H1 (cell line): ENCODE results near the gene NDUFAF8. TPM values are rescaled to one million over a fixed set of nuclear protein-coding genes. Genes with fewer than 3 reads are reported as not detected.

Experiments used
- CTCF ChIA-PET: fragments of 300-600 bp; sonication (Branson Sonifier 250); formaldehyde crosslinking; loops from one replicate; lab custom pipeline; 2021; ENCODE audit not compliant: partially characterized antibody; lab: Charles Lee
- POLR2A ChIA-PET: fragments of 300-600 bp; sonication (Branson Sonifier 250); formaldehyde crosslinking; loops from one replicate; lab custom pipeline; 2021; ENCODE audit warnings: inconsistent platforms; ENCODE audit not compliant: partially characterized antibody; lab: Charles Lee
- DNase-seq, 2 experiments: peaks; one replicate each; pipeline versions ENCODE4 v3.0.0 to v3.0.0-alpha.2; 2010 to 2022; ENCODE audit warnings: low spot score in 2 of 2, low read depth in 1 of 2, mixed read lengths in 1 of 2
- FAIRE-seq: peaks from 2 replicates; lab custom pipeline; 2011; peaks lifted over from hg19 to GRCh38; lab: Jason Lieb, UNC
- H2AFZ ChIP-seq: 2 replicates; pipeline ENCODE4 v1.8.1; 2012; ENCODE audit warnings: low read length, inconsistent platforms
- H2AK5ac ChIP-seq: 2 replicates; pipeline ENCODE4 v1.6.1; 2013; ENCODE audit warnings: low read depth, low read length
- H2BK120ac ChIP-seq: replicated peaks from 2 replicates; pipeline ENCODE3; 2013; ENCODE audit warnings: low read depth, low read length, inconsistent platforms
- H2BK12ac ChIP-seq: 2 replicates; pipeline ENCODE4 v1.6.1; 2013; ENCODE audit warnings: low read depth, low read length
- H2BK15ac ChIP-seq: 2 replicates; pipeline ENCODE4 v1.6.1; 2013; ENCODE audit warnings: low read length
- H2BK20ac ChIP-seq: 2 replicates; pipeline ENCODE4 v1.6.1; 2013; ENCODE audit warnings: low read length
- H2BK5ac ChIP-seq: 2 replicates; pipeline ENCODE4 v1.6.1; 2013; ENCODE audit warnings: low read depth, low read length
- H3K14ac ChIP-seq: 2 replicates; pipeline ENCODE4 v1.6.1; 2013; ENCODE audit warnings: inconsistent platforms; ENCODE audit not compliant: insufficient read length
- H3K18ac ChIP-seq: 2 replicates; pipeline ENCODE4 v1.6.1; 2013; ENCODE audit warnings: low read length; ENCODE audit errors: extremely low read depth
- H3K23ac ChIP-seq: 2 replicates; pipeline ENCODE4 v1.6.1; 2013; ENCODE audit warnings: inconsistent platforms; ENCODE audit not compliant: insufficient read length
- H3K23me2 ChIP-seq: 2 replicates; pipeline ENCODE4 v1.6.1; 2013; ENCODE audit warnings: low read depth, low read length
- H3K27ac ChIP-seq: 2 replicates; pipeline ENCODE4 v1.6.1; 2011; ENCODE audit warnings: low read depth, low read length, inconsistent platforms
- H3K27me3 ChIP-seq, 4 experiments: replicated peaks in 1 of 4; 1 replicate in 1 of 4; 2 replicates in 3 of 4; pipeline versions ENCODE4 v1.6.1 to v1.8.1; 2011 to 2013; ENCODE audit warnings: low read length in 3 of 4, mild to moderate bottlenecking in 3 of 4, inconsistent platforms in 2 of 4, mixed read lengths in 2 of 4, moderate library complexity in 1 of 4; ENCODE audit not compliant: control insufficient read depth in 3 of 4, insufficient read depth in 3 of 4; ENCODE audit errors: extremely low read depth in 1 of 4
- H3K36me3 ChIP-seq, 4 experiments: 2 replicates each; pipeline versions ENCODE4 v1.6.1 to v1.8.1; 2011 to 2013; ENCODE audit warnings: mild to moderate bottlenecking in 4 of 4, low read length in 3 of 4, moderate library complexity in 2 of 4, control low read depth in 1 of 4, inconsistent platforms in 1 of 4; ENCODE audit not compliant: insufficient read depth in 4 of 4, control insufficient read depth in 2 of 4
- H3K4ac ChIP-seq: replicated peaks from 2 replicates; pipeline ENCODE3; 2013; ENCODE audit warnings: low read length, low read depth, mixed read lengths, inconsistent platforms; ENCODE audit not compliant: insufficient read length
- H3K4me1 ChIP-seq, 4 experiments: replicated peaks in 1 of 4; 1 replicate in 1 of 4; 2 replicates in 3 of 4; pipeline versions ENCODE4 v1.6.1 to v1.8.1; 2011 to 2013; ENCODE audit warnings: low read length in 3 of 4, inconsistent platforms in 2 of 4, mixed read lengths in 1 of 4; ENCODE audit not compliant: insufficient read depth in 4 of 4, control insufficient read depth in 3 of 4
- H3K4me2 ChIP-seq, 2 experiments: 2 replicates each; pipeline versions ENCODE4 v1.6.1 to v1.8.1; 2011 to 2013; ENCODE audit warnings: low read depth in 2 of 2, low read length in 2 of 2, control low read depth in 1 of 2, inconsistent platforms in 1 of 2, mild to moderate bottlenecking in 1 of 2; ENCODE audit not compliant: insufficient read depth in 1 of 2
- H3K4me3 ChIP-seq, 4 experiments: fragments of 200-600, 300-600 bp in 1 of 4; sonication (generic), shearing (Covaris generic), sonication (Bioruptor Twin) in 1 of 4; 2 replicates each; pipeline versions ENCODE4 v1.5.1 to v1.8.1; 2011 to 2016; ENCODE audit warnings: low read length in 4 of 4, low read depth in 3 of 4, control low read depth in 2 of 4, inconsistent platforms in 2 of 4, mild to moderate bottlenecking in 2 of 4, mixed read lengths in 1 of 4, moderate library complexity in 1 of 4; ENCODE audit not compliant: insufficient read depth in 2 of 4; ENCODE audit errors: extremely low read depth in 1 of 4
- H3K56ac ChIP-seq: replicated peaks from 2 replicates; pipeline ENCODE3; 2013; ENCODE audit warnings: low read depth, mild to moderate bottlenecking, mixed read lengths, low read length, inconsistent platforms; ENCODE audit not compliant: insufficient read length
- H3K79me1 ChIP-seq: 2 replicates; pipeline ENCODE4 v1.6.1; 2013; ENCODE audit warnings: low read depth, low read length, control low read depth
- H3K79me2 ChIP-seq, 2 experiments: 2 replicates each; pipeline versions ENCODE4 v1.6.1 to v1.8.1; 2012 to 2013; ENCODE audit warnings: low read length in 2 of 2, mild to moderate bottlenecking in 2 of 2, inconsistent platforms in 1 of 2; ENCODE audit not compliant: insufficient read depth in 2 of 2, control insufficient read depth in 1 of 2
- H3K9ac ChIP-seq, 4 experiments: replicated peaks in 1 of 4; 1 replicate in 1 of 4; 2 replicates in 3 of 4; pipeline versions ENCODE4 v1.6.1 to v1.8.1; 2011 to 2013; ENCODE audit warnings: low read depth in 3 of 4, low read length in 3 of 4, control low read depth in 2 of 4, mild to moderate bottlenecking in 2 of 4, moderate library complexity in 2 of 4, inconsistent platforms in 1 of 4; ENCODE audit errors: extremely low read depth in 1 of 4
- H3K9me3 ChIP-seq, 2 experiments: 2 replicates each; pipeline versions ENCODE4 v1.6.1 to v1.8.1; 2012 to 2013; ENCODE audit warnings: mild to moderate bottlenecking in 2 of 2, moderate library complexity in 2 of 2, control low read depth in 1 of 2, inconsistent platforms in 1 of 2, low read depth in 1 of 2, low read length in 1 of 2, mixed read lengths in 1 of 2; ENCODE audit not compliant: insufficient read depth in 2 of 2
- H4K20me1 ChIP-seq, 2 experiments: replicated peaks in 1 of 2; 2 replicates each; pipeline versions ENCODE3 to v1.8.1; 2011 to 2013; ENCODE audit warnings: inconsistent platforms in 2 of 2, low read length in 2 of 2, mild to moderate bottlenecking in 1 of 2; ENCODE audit not compliant: insufficient read depth in 2 of 2, control insufficient read depth in 1 of 2
- H4K5ac ChIP-seq: 2 replicates; pipeline ENCODE4 v1.6.1; 2013; ENCODE audit warnings: low read length, low read depth, mixed read lengths, inconsistent platforms; ENCODE audit not compliant: insufficient read length
- H4K8ac ChIP-seq: 2 replicates; pipeline ENCODE4 v1.8.0; 2013; ENCODE audit warnings: mild to moderate bottlenecking, moderate library complexity, low read length, inconsistent platforms; ENCODE audit not compliant: insufficient read depth; ENCODE audit errors: extremely low read depth
- H4K91ac ChIP-seq: replicated peaks from 2 replicates; pipeline ENCODE3; 2013; ENCODE audit warnings: low read length, mixed read lengths, inconsistent platforms; ENCODE audit not compliant: insufficient read length
- BACH1 ChIP-seq: IDR thresholded peaks from 2 replicates; pipeline ENCODE4 v1.6.1; 2012; ENCODE audit warnings: low read length, improper control_type of control experiment
- CTBP2 ChIP-seq: IDR thresholded peaks from 2 replicates; pipeline ENCODE4 v1.7.0; 2011; ENCODE audit warnings: borderline replicate concordance, mild to moderate bottlenecking, moderate library complexity, mixed read lengths, low read length; ENCODE audit not compliant: insufficient read depth, insufficient read length
- EZH2 ChIP-seq: fragments of 200-600 bp; sonication (generic); IDR thresholded peaks from 2 replicates; pipeline ENCODE4 v1.7.1; 2012; ENCODE audit warnings: low read depth, mild to moderate bottlenecking, moderate library complexity, low read length, inconsistent platforms; ENCODE audit not compliant: severe bottlenecking
- GABPA ChIP-seq: IDR thresholded peaks from 2 replicates; pipeline ENCODE4 v1.6.1; 2011; ENCODE audit warnings: mild to moderate bottlenecking, low read length, moderate library complexity, borderline replicate concordance; ENCODE audit not compliant: insufficient read depth
- JUND ChIP-seq: IDR thresholded peaks from 2 replicates; pipeline ENCODE4 v1.6.1; 2011; ENCODE audit warnings: mild to moderate bottlenecking, improper control_type of control experiment, low read length
- KDM4A ChIP-seq: IDR thresholded peaks from one replicate; pipeline ENCODE4 v1.7.1; 2012; ENCODE audit warnings: low read depth, mild to moderate bottlenecking, moderate library complexity, low read length, inconsistent platforms; ENCODE audit not compliant: severe bottlenecking
- RNF2 ChIP-seq: fragments of 200-900, 300-1000 bp; sonication (generic); IDR thresholded peaks from 2 replicates; pipeline ENCODE4 v1.7.1; 2016; ENCODE audit warnings: borderline replicate concordance, low read depth, mild to moderate bottlenecking, antibody characterized with exemption, low read length; ENCODE audit not compliant: poor library complexity, severe bottlenecking; ENCODE audit errors: missing control alignments
- SIN3A ChIP-seq, 2 experiments: IDR thresholded peaks in 1 of 2; conservative IDR thresholded peaks in 1 of 2; 2 replicates each; pipeline ENCODE4 v1.6.1; 2011 to 2012; ENCODE audit warnings: low read length in 2 of 2, improper control_type of control experiment in 1 of 2, low read depth in 1 of 2, mild to moderate bottlenecking in 1 of 2
- SIRT6 ChIP-seq: IDR thresholded peaks from one replicate; pipeline ENCODE4 v1.7.1; 2012; ENCODE audit warnings: low read length, inconsistent platforms
- SIX5 ChIP-seq: IDR thresholded peaks from 2 replicates; pipeline ENCODE4 v1.6.1; 2011; ENCODE audit warnings: mild to moderate bottlenecking, low read depth, low read length
- SP1 ChIP-seq: IDR thresholded peaks from 2 replicates; pipeline ENCODE4 v1.6.1; 2011; ENCODE audit warnings: low read depth, low read length
- TAF7 ChIP-seq: optimal IDR thresholded peaks from 2 replicates; pipeline ENCODE3; 2011; ENCODE audit warnings: low read depth, mild to moderate bottlenecking, inconsistent platforms, low read length, moderate library complexity, borderline replicate concordance
- TEAD4 ChIP-seq: IDR thresholded peaks from 2 replicates; pipeline ENCODE4 v1.6.1; 2012; ENCODE audit warnings: low read depth, low read length, inconsistent platforms, mixed read lengths
- WGBS, 2 experiments: shearing (Covaris generic) in 1 of 2; methylation state at CpG; one replicate each; pipeline versions ENCODE4 v1.1.6 to v1.1.7; 2013 to 2015; ENCODE audit warnings: low lambda C conversion rate in 2 of 2, mixed read lengths in 2 of 2, inconsistent platforms in 1 of 2, low coverage in 1 of 2, missing lambda C conversion rate in 1 of 2; ENCODE audit not compliant: insufficient replicate concordance in 2 of 2, insufficient coverage in 1 of 2, insufficient read length in 1 of 2; ENCODE audit errors: extremely low coverage in 1 of 2, missing lambda C conversion rate in 1 of 2; 5-methylcytosine and 5-hydroxymethylcytosine counted together
- polyA plus RNA-seq, 7 experiments: library from polyadenylated mRNA; depleted of rRNA in 3 of 7; stranded (reverse) in 5 of 7; unstranded in 2 of 7; fragments of >200 nt in 5 of 7; fragments of 200-250 nt in 2 of 7; gene quantifications; 1 replicate in 5 of 7; 2 replicates in 1 of 7; 4 replicates in 1 of 7; pipeline versions ENCODE4 v1.2.1 to v1.2.3, GENCODE V29; 2011 to 2013; ENCODE audit warnings: missing spikeins in 2 of 7, mixed read lengths in 2 of 7
- total RNA-seq: library from RNA; stranded (reverse); fragmentation: NEBNext Ultra II Directional; extraction: Animal tissue kit (Norgen Biotek cat#: 25700); gene quantifications from 2 replicates; pipeline ENCODE4 v1.2.1, GENCODE V29; 2021

Gene NDUFAF8
- total and polyA plus RNA-seq, 2 of the 8 experiments (the other 6 are each of a cell fraction or from before 2014, with no cell fraction given), result 48.9 to 91.1 TPM

DNA sequence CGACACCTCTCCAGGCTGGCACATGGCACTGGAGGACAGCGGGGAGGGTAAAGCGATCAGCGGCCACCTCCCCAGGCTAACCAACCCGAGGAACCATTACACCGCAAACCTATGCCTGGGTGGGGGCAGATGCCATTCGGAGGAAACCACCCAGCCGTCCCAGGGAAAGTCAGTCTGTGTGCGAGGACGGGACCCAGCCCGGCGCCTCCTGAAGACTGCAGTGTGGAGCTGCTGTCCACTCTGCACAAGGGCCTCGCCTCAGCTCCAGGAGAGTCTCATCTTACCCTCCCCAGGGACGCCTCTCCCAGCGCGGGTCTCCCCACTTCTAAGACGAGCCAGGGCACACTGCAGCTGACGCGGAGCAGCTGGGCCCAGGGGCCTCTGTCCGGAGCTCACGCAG, 48.0 kb downstream of the NDUFAF8 start:
- Histone ChIP-seq H2AK5ac (no peak overlapping the region), H4K91ac (no peak overlapping the region), H3K4me2 (no peak overlapping the region), H2AFZ (no peak overlapping the region), H3K36me3 (peaks cover 0 to 5% (median 3%) of the 10 kb centered on the region in 4 experiments; a peak in 4 of 8 replicates), H4K20me1 (peaks cover 10 to 16% of the 10 kb centered on the region in 2 experiments), H2BK15ac (no peak overlapping the region), H2BK5ac (no peak overlapping the region; the same call in 1 of the 2 replicates), H3K79me2 (peaks cover 0 to 20% of the 10 kb centered on the region in 2 experiments; a peak in 2 of 4 replicates), H3K27ac (no peak overlapping the region), H3K18ac (no peak overlapping the region), H3K23ac (no peak overlapping the region), H3K23me2 (no peaks in the 10 kb centered on the region), H4K8ac (no peak overlapping the region), H3K14ac (no peak overlapping the region), H2BK120ac (no peak overlapping the region), H3K79me1 (peaks cover 13% of the 10 kb centered on the region), H3K4ac (no peak overlapping the region), H3K4me1 (peaks cover 0 to 8% (median 0%) of the 10 kb centered on the region in 4 experiments; a peak in 4 of 7 replicates), H2BK12ac (no peak overlapping the region), H3K56ac (no peak overlapping the region), H3K27me3 (no peaks in the 10 kb centered on the region), H3K4me3 (no peak overlapping the region), H2BK20ac (no peak overlapping the region), H4K5ac (no peak overlapping the region), H3K9ac (no peak overlapping the region), H3K9me3 (no peaks in the 10 kb centered on the region)
- DNase-seq (no peak), FAIRE-seq (no peak)
- ChIA-PET CTCF (interaction anchor here (0.9 to 2.0 kb wide), 3 partner anchors 27 to 34 kb away, joined by 3 to 7 read pairs (median 4); no protein-coding TSS in a partner anchor), POLR2A (interaction anchor here (1.3 kb wide), 1 partner anchor 251 kb away, joined by 4 read pairs; no protein-coding TSS in a partner anchor)
- 94% methylated on average over 19 of the region's 21 CpGs; no CpG with 5 or more reads in 1 of the 2 experiments for WGBS, 2 experiments
- TF ChIP-seq SIX5, result no peak
- TF ChIP-seq BACH1, result no peak
- TF ChIP-seq JUND, result no peak
- TF ChIP-seq SIN3A (conservative IDR thresholded peaks at IDR 0.05 in 1 of 2, IDR thresholded peaks at IDR 0.05 in 1 of 2; ENCODE audit: low read depth in 1 of 2, low read length in 2 of 2), result no peak
- TF ChIP-seq EZH2, result no peak
- no peak for TF ChIP-seq GABPA
- no peak for TF ChIP-seq CTBP2
- no peak for TF ChIP-seq TAF7
- TF ChIP-seq SIRT6, result no peak
- no peak for TF ChIP-seq RNF2
- TF ChIP-seq SP1, result no peak
- no peak for TF ChIP-seq KDM4A
- TF ChIP-seq TEAD4, result no peak
